Fibroblast of lung (primary cell): ENCODE results near the gene CCNF.

Experiments used
- CTCF ChIP-seq, 2 donors: IDR thresholded peaks in 1 of 2; conservative IDR thresholded peaks in 1 of 2; 1 replicate in 1 of 2; 2 replicates in 1 of 2; pipeline ENCODE4 v1.5.1; 2011 to 2012; ENCODE audit warnings: low read length in 2 of 2, control low read depth in 1 of 2, inconsistent platforms in 1 of 2, low read depth in 1 of 2, mild to moderate bottlenecking in 1 of 2
- EZH2 ChIP-seq: IDR thresholded peaks from 2 replicates; pipeline ENCODE4 v1.5.1; 2012; ENCODE audit warnings: low read length, control low read depth, mild to moderate bottlenecking; ENCODE audit errors: missing control alignments

DNA sequence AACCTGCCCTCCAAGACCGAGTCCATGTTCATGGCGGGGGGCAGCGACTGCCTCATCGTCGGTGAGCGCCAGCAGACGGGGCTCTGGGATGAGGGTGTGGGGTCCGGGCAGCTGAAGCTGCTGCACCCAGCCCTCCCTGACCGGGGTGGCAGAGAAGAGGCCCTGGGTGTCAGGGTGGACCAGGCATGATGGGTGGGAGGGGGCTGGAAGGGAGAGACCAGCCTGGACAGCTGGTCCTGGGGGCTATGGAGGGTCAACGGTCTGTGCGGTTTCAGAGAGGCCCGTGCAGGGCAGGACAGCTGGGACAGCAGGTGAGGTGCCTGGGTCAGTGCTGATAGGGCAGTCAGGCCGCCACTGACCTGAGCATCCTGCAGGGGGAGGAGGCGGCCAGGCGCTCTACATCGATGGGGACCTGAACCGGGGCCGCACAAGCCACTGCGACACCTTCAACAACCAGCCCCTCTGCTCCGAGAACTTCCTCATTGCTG, 71.2 kb downstream of the CCNF start:
- TF ChIP-seq CTCF (conservative IDR thresholded peaks at IDR 0.05 in 1 of 2, IDR thresholded peaks at IDR 0.05 in 1 of 2; ENCODE audit: low read depth in 1 of 2, low read length in 2 of 2) (no peak), EZH2 (no peak)
